Sigmoid colon (tissue), 4 donors: ENCODE results near the gene CNKSR3.

ENCODE experiments used
- EP300 ChIP-seq, 4 donors: sonication (generic); formaldehyde crosslinking; IDR thresholded peaks; one replicate each; pipeline ENCODE4 v1.6.1; 2017; ENCODE audit warnings: antibody characterized with exemption in 4 of 4
- POLR2A ChIP-seq, 2 donors: fragments of 450-650 bp; IDR thresholded peaks; one replicate each; pipeline ENCODE4 v1.6.1; 2016; ENCODE audit warnings: antibody characterized with exemption in 2 of 2, mild to moderate bottlenecking in 2 of 2, moderate library complexity in 2 of 2
- POLR2AphosphoS5 ChIP-seq, 4 donors: sonication (generic); formaldehyde crosslinking; IDR thresholded peaks; one replicate each; pipeline ENCODE4 v1.6.1; 2017; ENCODE audit warnings: antibody characterized with exemption in 4 of 4
- TF ChIP-seq, protein P1 (sequence below), 4 experiments: fragments of 450-650 bp in 3 of 4; fragments of 200-600 bp in 1 of 4; IDR thresholded peaks; one replicate each; pipeline ENCODE4 v1.5.1; 2016 to 2019; ENCODE audit warnings: antibody characterized with exemption in 4 of 4, mild to moderate bottlenecking in 3 of 4, moderate library complexity in 2 of 4

- no peak for TF ChIP-seq POLR2A (IDR thresholded peaks at IDR 0.05)
- TF ChIP-seq, protein P1, sequence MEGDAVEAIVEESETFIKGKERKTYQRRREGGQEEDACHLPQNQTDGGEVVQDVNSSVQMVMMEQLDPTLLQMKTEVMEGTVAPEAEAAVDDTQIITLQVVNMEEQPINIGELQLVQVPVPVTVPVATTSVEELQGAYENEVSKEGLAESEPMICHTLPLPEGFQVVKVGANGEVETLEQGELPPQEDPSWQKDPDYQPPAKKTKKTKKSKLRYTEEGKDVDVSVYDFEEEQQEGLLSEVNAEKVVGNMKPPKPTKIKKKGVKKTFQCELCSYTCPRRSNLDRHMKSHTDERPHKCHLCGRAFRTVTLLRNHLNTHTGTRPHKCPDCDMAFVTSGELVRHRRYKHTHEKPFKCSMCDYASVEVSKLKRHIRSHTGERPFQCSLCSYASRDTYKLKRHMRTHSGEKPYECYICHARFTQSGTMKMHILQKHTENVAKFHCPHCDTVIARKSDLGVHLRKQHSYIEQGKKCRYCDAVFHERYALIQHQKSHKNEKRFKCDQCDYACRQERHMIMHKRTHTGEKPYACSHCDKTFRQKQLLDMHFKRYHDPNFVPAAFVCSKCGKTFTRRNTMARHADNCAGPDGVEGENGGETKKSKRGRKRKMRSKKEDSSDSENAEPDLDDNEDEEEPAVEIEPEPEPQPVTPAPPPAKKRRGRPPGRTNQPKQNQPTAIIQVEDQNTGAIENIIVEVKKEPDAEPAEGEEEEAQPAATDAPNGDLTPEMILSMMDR (IDR thresholded peaks at IDR 0.05), result no peak
- no peak for TF ChIP-seq POLR2AphosphoS5 (IDR thresholded peaks at IDR 0.05)
- no peak for TF ChIP-seq EP300 (IDR thresholded peaks at IDR 0.05)
Measured at GRCh38 chr6:154350293-154350692, 160.2 kb downstream of the CNKSR3 start.
